ENCODE data around the gene RGS14.
"Not testable (repeated sequence)": the region's sequence is repeated elsewhere in the genome, so short reads cannot be mapped to it uniquely, and the experiment has no call there.

RGS14 gene

DNA sequence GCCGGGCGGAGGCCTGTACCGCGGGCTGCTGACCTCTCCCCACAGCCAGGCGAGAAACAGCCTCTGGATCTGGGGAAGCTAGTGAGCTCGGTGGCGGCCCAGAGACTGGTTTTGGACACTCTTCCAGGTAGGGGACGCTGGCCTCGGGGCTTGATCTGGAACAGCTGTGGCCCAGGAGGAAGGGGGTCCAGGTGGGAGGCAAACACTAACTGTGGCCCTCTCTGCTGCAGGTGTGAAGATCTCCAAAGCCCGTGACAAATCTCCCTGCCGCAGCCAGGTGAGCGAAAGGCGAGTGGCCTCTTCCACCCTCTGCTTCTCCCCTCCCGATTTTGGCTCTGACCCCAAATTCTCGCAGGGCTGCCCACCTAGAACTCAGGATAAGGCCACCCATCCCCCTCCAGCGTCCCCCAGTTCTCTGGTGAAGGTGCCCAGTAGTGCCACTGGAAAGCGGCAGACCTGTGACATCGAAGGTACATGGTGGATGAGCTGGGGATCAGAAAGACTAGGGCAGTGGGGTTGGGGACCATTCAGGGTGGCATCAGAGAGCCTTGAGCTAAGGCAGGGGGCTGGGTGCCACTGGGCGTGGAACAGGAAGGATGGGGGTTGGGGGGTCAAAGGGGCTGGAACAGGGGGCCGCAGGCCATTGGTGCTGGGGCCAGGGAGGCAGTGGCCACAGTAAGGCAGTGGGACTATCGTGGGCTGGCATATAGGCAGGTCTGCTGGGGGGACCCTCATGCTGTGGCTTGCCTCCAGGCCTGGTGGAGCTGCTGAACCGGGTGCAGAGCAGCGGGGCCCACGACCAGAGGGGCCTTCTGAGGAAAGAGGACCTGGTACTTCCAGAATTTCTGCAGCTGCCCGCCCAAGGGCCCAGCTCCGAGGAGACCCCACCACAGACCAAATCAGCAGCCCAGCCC, 13.7 kb downstream of the RGS14 start:
- TF ChIP-seq, protein P1, sequence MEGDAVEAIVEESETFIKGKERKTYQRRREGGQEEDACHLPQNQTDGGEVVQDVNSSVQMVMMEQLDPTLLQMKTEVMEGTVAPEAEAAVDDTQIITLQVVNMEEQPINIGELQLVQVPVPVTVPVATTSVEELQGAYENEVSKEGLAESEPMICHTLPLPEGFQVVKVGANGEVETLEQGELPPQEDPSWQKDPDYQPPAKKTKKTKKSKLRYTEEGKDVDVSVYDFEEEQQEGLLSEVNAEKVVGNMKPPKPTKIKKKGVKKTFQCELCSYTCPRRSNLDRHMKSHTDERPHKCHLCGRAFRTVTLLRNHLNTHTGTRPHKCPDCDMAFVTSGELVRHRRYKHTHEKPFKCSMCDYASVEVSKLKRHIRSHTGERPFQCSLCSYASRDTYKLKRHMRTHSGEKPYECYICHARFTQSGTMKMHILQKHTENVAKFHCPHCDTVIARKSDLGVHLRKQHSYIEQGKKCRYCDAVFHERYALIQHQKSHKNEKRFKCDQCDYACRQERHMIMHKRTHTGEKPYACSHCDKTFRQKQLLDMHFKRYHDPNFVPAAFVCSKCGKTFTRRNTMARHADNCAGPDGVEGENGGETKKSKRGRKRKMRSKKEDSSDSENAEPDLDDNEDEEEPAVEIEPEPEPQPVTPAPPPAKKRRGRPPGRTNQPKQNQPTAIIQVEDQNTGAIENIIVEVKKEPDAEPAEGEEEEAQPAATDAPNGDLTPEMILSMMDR (IDR thresholded peaks at IDR 0.05; ENCODE audit: low read depth, low read length, missing control alignments): no peak
- DNase-seq: no peak
- in situ Hi-C loops (cut with HindIII; ENCODE audit: low pct_ligation_motif_present, low sequenced_read_pairs): no loop called here
- Histone ChIP-seq H3K27ac (no peak overlapping the region), H3K4me3 (ENCODE audit: low read depth, low read length) (peak overlapping the region; percentile 49), H3K36me3 (replicated peaks) (no peaks in the 10 kb centered on the region), H3K27me3 (replicated peaks) (no peaks in the 10 kb centered on the region)

DNA sequence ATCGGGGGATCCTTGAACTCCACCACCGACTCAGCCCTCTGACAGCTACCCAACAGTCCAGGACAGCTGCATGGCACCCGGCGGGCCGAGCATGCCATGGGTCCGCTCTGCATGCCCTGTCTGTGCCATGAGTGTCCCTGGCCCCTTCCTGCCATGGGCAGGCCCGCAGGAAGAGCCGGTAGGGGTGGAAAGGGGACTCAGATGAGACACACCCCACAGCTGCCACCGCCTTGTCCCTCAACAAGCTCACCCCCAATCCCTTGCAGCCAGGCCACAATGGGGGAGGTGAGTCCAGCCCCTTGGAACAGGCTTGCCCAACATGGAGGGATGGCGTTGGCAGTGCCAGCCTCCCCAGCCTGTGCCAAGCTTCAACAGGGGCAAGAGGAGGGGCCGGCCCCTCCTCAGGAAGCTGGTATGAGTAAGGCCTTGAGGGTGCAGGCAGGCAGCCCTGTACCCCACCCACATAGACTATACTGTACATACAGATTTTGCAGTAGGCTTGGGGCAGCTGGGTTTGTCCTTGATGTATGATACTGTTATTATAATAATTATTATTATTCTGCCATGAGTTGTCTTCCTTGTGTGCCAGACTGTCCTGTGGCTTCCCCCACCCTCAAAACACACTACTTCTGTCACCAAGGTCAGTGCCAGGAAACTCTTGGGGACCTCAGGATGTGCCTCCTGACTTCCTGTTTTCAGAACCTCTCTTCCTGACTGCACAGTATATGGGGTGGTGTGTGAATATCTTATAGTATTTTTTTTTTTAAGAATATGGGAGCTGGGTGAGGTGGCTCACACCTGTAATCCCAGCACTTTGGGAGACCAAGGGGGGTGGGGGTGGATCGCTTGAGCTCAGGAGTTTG, 14.5 kb downstream of the RGS14 start:
- in situ Hi-C loops (cut with HindIII; ENCODE audit: low pct_ligation_motif_present, low sequenced_read_pairs): no loop called here
- Histone ChIP-seq H3K36me3 (replicated peaks) (no peaks in the 10 kb centered on the region), H3K27me3 (replicated peaks) (no peaks in the 10 kb centered on the region), H3K27ac (no peak overlapping the region), H3K4me3 (ENCODE audit: low read depth, low read length) (no peak overlapping the region)
- TF ChIP-seq, protein P1 (IDR thresholded peaks at IDR 0.05; ENCODE audit: low read depth, low read length, missing control alignments): no peak
- no peak for DNase-seq

DNA sequence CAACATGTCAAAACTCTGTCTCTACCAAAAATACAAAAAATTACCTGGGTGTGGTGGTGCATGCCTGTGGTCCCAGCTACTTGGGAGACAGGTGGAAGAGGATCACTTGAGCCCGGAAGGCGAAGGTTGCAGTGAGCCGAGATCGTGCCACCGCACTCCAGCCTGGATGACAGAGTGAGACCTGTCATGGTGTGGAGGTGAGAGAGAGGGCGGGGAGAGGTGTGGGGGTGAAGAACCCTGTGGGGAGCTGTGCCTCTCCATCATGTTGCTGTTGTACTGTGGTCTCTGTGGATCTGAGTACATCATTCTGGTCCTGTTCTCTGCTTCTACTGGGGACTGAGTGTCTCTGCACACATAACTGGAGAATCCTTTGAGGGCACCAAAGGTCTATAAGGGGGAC, 15.2 kb downstream of the RGS14 start:
- Histone ChIP-seq H3K27me3 (replicated peaks) (no peaks in the 10 kb centered on the region), H3K36me3 (replicated peaks) (no peaks in the 10 kb centered on the region), H3K27ac (no peak overlapping the region), H3K4me3 (ENCODE audit: low read depth, low read length) (no peak overlapping the region)
- DNase-seq: no peak
- TF ChIP-seq, protein P1 (IDR thresholded peaks at IDR 0.05; ENCODE audit: low read depth, low read length, missing control alignments): no peak
- in situ Hi-C loops (cut with HindIII; ENCODE audit: low pct_ligation_motif_present, low sequenced_read_pairs): no loop called here

DNA sequence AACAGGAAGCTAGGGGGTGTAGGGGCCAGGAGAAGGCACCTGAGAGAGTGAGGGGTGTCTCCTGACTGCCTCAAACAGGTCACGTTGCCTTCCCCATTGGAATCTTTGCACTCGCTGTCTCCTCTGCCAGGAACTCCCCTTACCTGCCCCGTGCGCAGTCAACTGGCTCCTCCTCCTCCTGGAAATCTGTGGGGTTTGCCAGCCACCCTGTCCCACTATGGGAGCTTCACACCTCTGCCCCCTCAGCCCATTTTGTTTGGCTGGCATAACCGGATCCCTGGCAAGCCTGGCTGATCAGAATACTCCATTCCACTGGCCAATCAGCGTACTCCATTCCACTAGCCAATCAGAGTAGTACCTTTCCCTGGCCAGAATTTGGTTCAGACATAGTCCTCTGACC, 16.1 kb downstream of the RGS14 start:
- no peak for DNase-seq
- Histone ChIP-seq H3K27me3 (replicated peaks) (no peaks in the 10 kb centered on the region), H3K27ac (no peak overlapping the region), H3K36me3 (replicated peaks) (no peaks in the 10 kb centered on the region), H3K4me3 (ENCODE audit: low read depth, low read length) (no peak overlapping the region)
- in situ Hi-C loops (cut with HindIII; ENCODE audit: low pct_ligation_motif_present, low sequenced_read_pairs): no loop called here
- TF ChIP-seq, protein P1 (IDR thresholded peaks at IDR 0.05; ENCODE audit: low read depth, low read length, missing control alignments): no peak

DNA sequence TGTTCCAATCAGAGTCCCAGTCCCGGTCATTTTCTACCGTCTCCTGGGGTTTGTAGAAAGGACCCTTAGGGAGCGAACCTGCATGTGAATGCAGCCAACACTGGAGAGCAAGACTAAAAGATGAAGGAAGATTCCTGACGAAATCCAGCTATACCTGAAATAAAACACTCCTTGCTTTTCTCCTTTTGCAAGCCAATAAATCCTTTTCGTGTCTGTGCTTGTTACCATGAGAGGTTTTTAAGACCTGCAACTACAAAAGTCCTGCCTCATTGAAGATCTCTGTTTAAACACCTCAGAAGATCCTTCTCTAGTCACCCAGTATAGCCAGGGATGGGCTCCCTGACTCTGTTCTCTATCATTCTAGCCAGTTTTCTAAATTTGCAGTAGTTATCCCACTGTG, 16.5 kb downstream of the RGS14 start:
- no peak for DNase-seq
- TF ChIP-seq, protein P1 (IDR thresholded peaks at IDR 0.05; ENCODE audit: low read depth, low read length, missing control alignments): no peak
- H3K4me3 ChIP-seq (ENCODE audit: low read depth, low read length): no peak overlapping the region
- in situ Hi-C loops (cut with HindIII; ENCODE audit: low pct_ligation_motif_present, low sequenced_read_pairs): no loop called here
- H3K27me3 ChIP-seq (replicated peaks): no peaks in the 10 kb centered on the region
- H3K36me3 ChIP-seq (replicated peaks): no peaks in the 10 kb centered on the region
- no peak overlapping the region for H3K27ac ChIP-seq

DNA sequence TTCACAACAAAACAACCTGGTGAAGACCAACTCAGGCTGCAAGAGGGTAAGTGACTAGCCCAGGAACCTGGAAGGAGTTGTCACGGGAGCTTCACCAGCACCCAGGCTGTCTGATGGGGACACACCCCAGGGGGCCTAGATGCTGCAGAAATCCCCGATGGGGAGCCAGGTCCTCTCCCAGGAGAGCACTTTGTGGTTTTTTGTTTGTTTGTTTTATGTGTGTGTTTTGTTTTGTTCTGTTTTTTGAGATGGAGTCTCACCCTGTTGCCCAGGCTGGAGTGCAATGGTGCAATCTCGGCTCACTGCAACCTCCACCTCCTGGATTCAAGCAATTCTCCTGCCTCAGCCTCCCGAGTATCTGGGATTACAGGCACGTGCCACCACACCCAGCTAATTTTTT, 17.8 kb downstream of the RGS14 start:
- H3K36me3 ChIP-seq (replicated peaks); in situ Hi-C loops (cut with HindIII; ENCODE audit: low pct_ligation_motif_present, low sequenced_read_pairs); H3K27ac ChIP-seq; H3K27me3 ChIP-seq (replicated peaks); H3K4me3 ChIP-seq (ENCODE audit: low read depth, low read length); DNase-seq: not testable (repeated sequence)

All from brain microvascular endothelial cell (primary cell).